ENCODE data around the gene HS6ST1.
"Not testable (repeated sequence)": the region's sequence is repeated elsewhere in the genome, so short reads cannot be mapped to it uniquely, and the experiment has no call there.

- TF ChIP-seq CTCF (conservative IDR thresholded peaks at IDR 0.05; ENCODE audit: low read length); EZH2phosphoT487 (IDR thresholded peaks at IDR 0.05; ENCODE audit: borderline replicate concordance, low read depth, low read length): not testable (repeated sequence)
Observed at GRCh38 chr2:128265608-128265993, 53.1 kb downstream of the HS6ST1 start.
